GM23248 (cell line): ENCODE data around the gene PLAC8. TPM values are rescaled to one million over a fixed set of nuclear protein-coding genes. Genes with fewer than 3 reads are reported as not detected.

Experiments used
- DNase-seq: peaks from one replicate; pipeline ENCODE4 v3.0.0-alpha.2; 2015
- H2AFZ ChIP-seq: fragments of 200-600 bp; sonication (generic); 2 replicates; pipeline ENCODE4 v1.6.1; 2016; ENCODE audit warnings: antibody characterized with exemption
- H3F3A ChIP-seq: fragments of 200-600 bp; sonication (generic); 2 replicates; pipeline ENCODE4 v1.6.1; 2016; ENCODE audit warnings: mild to moderate bottlenecking, antibody characterized with exemption, mixed run types; ENCODE audit not compliant: insufficient read depth
- H3K27ac ChIP-seq: fragments of 200-600 bp; sonication (generic); 2 replicates; pipeline ENCODE4 v1.5.1; 2016; ENCODE audit warnings: mild to moderate bottlenecking
- H3K27me3 ChIP-seq: fragments of 200-600 bp; sonication (generic); replicated peaks from 2 replicates; pipeline ENCODE4 v1.6.1; 2016; ENCODE audit warnings: mild to moderate bottlenecking; ENCODE audit not compliant: insufficient read depth
- H3K36me3 ChIP-seq: fragments of 200-600 bp; sonication (generic); 2 replicates; pipeline ENCODE4 v1.6.1; 2016; ENCODE audit warnings: low read depth, mild to moderate bottlenecking
- H3K4me1 ChIP-seq: fragments of 200-600 bp; sonication (generic); 2 replicates; pipeline ENCODE4 v1.6.1; 2016; ENCODE audit warnings: mild to moderate bottlenecking; ENCODE audit not compliant: insufficient read depth
- H3K4me2 ChIP-seq: fragments of 200-600 bp; sonication (generic); one replicate; pipeline ENCODE4 v1.6.1; 2016; ENCODE audit warnings: mild to moderate bottlenecking; ENCODE audit not compliant: unreplicated experiment
- H3K4me3 ChIP-seq: fragments of 200-600 bp; sonication (generic); 2 replicates; pipeline ENCODE4 v1.5.1; 2016; ENCODE audit warnings: mild to moderate bottlenecking
- H3K79me2 ChIP-seq: fragments of 200-600 bp; sonication (generic); 2 replicates; pipeline ENCODE4 v1.6.1; 2016; ENCODE audit warnings: mild to moderate bottlenecking; ENCODE audit not compliant: insufficient read depth
- H3K9ac ChIP-seq: fragments of 200-600 bp; sonication (generic); 2 replicates; pipeline ENCODE4 v1.6.1; 2016; ENCODE audit warnings: mild to moderate bottlenecking
- H3K9me2 ChIP-seq: fragments of 200-600 bp; sonication (generic); 2 replicates; pipeline ENCODE4 v1.6.1; 2016; ENCODE audit warnings: mixed run types, mild to moderate bottlenecking, moderate library complexity; ENCODE audit not compliant: insufficient read depth
- H3K9me3 ChIP-seq: fragments of 200-600 bp; sonication (generic); one replicate; pipeline ENCODE4 v1.6.1; 2017; ENCODE audit warnings: low read depth
- H4K20me1 ChIP-seq: fragments of 200-600 bp; sonication (generic); 2 replicates; pipeline ENCODE4 v1.6.0; 2016; ENCODE audit not compliant: insufficient read depth
- EZH2 ChIP-seq: fragments of 200-600 bp; sonication (generic); IDR thresholded peaks from 2 replicates; pipeline ENCODE4 v1.6.1; 2018; ENCODE audit warnings: antibody characterized with exemption, mild to moderate bottlenecking; ENCODE audit not compliant: insufficient read depth, poor library complexity, severe bottlenecking
- EZH2phosphoT487 ChIP-seq: fragments of 200-600 bp; sonication (generic); IDR thresholded peaks from 2 replicates; pipeline ENCODE4 v1.6.1; 2018; ENCODE audit warnings: antibody characterized with exemption, moderate library complexity, mild to moderate bottlenecking, low read depth; ENCODE audit not compliant: insufficient read depth
- WGBS, 2 experiments: methylation state at CpG; one replicate each; pipeline ENCODE4 v1.1.6; 2015 to 2017; ENCODE audit warnings: low lambda C conversion rate in 2 of 2, low coverage in 1 of 2; ENCODE audit errors: missing lambda C conversion rate in 2 of 2; 5-methylcytosine and 5-hydroxymethylcytosine counted together
- in situ Hi-C: fragments of 300-500 bp; cut with MboI; formaldehyde crosslinking; loops from 2 replicates; pipeline ENCODE4 v1.15.0; 2020
- polyA plus RNA-seq: library from polyadenylated mRNA; unstranded; fragments of >200 nt; fragmentation: Nextera tagmentation; extraction: Ambion mirVana; gene quantifications from 2 replicates; pipeline ENCODE4 v1.2.1, GENCODE V29; 2016
- total RNA-seq: library from RNA; depleted of rRNA; stranded (reverse); fragments of >200 nt; shearing (Covaris generic); gene quantifications from 2 replicates; pipeline ENCODE4 v1.2.3, GENCODE V29; 2014

Gene PLAC8
- total and polyA plus RNA-seq, 2 experiments from 2014 or later = 0.40 TPM; not detected in 1

DNA sequence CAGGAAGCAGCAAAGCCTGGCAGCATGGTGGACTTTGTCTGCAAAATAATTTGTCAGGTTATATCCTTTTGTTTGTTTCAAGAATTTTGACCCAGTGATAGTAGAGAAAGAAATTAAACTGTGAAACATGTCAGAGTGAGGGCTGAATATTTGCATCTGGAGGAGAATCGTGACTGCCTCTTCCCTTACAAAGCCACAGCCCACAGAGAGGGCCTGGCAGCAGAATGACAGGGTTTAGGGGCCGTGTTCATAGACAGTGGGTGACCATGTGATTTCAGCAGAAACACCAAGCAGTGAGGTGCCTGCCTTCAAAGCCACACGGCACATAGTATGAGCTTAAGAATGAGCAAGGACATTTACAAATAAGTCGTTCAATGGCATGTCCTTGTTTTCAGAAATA, 24.4 kb upstream of the PLAC8 start:
- Histone ChIP-seq H3F3A (no peaks in the 10 kb centered on the region), H2AFZ (no peak overlapping the region), H3K27me3 (no peaks in the 10 kb centered on the region), H3K4me3 (no peak overlapping the region), H3K9ac (no peak overlapping the region), H3K79me2 (no peaks in the 10 kb centered on the region), H3K36me3 (no peaks in the 10 kb centered on the region), H3K9me3 (no peaks in the 10 kb centered on the region), H3K9me2 (no peaks in the 10 kb centered on the region), H4K20me1 (no peaks in the 10 kb centered on the region), H3K27ac (no peak overlapping the region), H3K4me1 (no peaks in the 10 kb centered on the region), H3K4me2 (no peak overlapping the region)
- no peak for TF ChIP-seq EZH2
- no peak for TF ChIP-seq EZH2phosphoT487
- 15% methylated on average over 4 of the region's 4 CpGs for WGBS, 2 experiments
- no peak for DNase-seq
- in situ Hi-C loops = no loop called here

DNA sequence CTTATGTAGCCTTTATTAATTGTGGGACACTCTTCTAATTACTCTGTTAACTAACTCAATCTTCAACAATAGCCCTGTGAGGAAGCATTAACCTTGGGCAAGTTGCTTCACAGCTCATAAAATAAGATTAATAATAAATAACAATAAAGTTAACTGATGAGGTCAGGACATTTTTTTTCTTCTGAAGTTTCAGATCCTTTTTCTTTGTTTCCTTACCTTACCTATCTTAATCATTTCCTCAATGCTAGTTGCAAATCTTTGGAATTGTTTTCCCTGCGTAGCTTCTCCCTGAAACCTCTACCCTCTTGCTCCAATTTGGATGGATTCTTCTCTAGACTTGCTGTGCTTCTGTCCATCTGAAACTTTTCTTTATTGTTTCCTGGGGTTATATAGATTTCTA, 17.5 kb upstream of the PLAC8 start:
- Histone ChIP-seq H3K36me3 (no peaks in the 10 kb centered on the region), H3K4me2 (no peak overlapping the region), H3K9me3 (no peaks in the 10 kb centered on the region), H2AFZ (no peak overlapping the region), H3K4me1 (peaks cover 9% of the 10 kb centered on the region), H3K9ac (no peak overlapping the region), H3K27me3 (no peaks in the 10 kb centered on the region), H4K20me1 (no peaks in the 10 kb centered on the region), H3K27ac (no peak overlapping the region), H3K4me3 (no peak overlapping the region), H3F3A (peaks cover 3% of the 10 kb centered on the region; the same call in 1 of the 2 replicates), H3K9me2 (no peaks in the 10 kb centered on the region), H3K79me2 (no peaks in the 10 kb centered on the region)
- 66 to 73% methylated on average over 1 of the region's 1 CpG for WGBS, 2 experiments
- DNase-seq = no peak
- in situ Hi-C loops = no loop called here
- TF ChIP-seq EZH2phosphoT487 (no peak), EZH2 (no peak)

DNA sequence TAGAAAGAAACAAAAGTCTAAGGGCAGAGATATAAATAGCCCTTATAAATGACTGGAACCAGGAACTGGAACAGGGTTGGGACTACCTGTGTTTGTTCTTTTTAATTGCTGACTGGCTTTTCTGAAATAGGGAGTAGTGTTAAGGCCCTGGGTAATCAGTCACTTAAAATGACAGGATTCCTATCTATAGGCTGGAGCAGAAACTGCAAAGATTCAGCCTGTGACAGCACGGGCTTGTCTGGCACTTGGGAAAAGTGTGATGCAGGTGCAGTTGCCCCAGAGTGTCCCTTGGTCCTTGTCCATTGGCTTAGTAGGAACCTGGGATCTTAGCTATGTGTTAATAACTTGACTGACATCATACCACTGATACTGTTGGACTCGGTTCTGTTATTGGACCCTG, 14.7 kb upstream of the PLAC8 start:
- Histone ChIP-seq H3K4me1 (peaks cover 9% of the 10 kb centered on the region), H3K27ac (no peak overlapping the region), H3F3A (peaks cover 3% of the 10 kb centered on the region; the same call in 1 of the 2 replicates), H2AFZ (no peak overlapping the region), H3K4me2 (no peak overlapping the region), H3K27me3 (no peaks in the 10 kb centered on the region), H3K9me2 (no peaks in the 10 kb centered on the region), H3K36me3 (no peaks in the 10 kb centered on the region), H3K9ac (no peak overlapping the region), H3K79me2 (no peaks in the 10 kb centered on the region), H4K20me1 (no peaks in the 10 kb centered on the region), H3K9me3 (no peaks in the 10 kb centered on the region), H3K4me3 (no peak overlapping the region)
- TF ChIP-seq EZH2 (no peak), EZH2phosphoT487 (no peak)
- DNase-seq = no peak
- 70 to 74% methylated on average over 2 of the region's 2 CpGs for WGBS, 2 experiments
- in situ Hi-C loops = no loop called here

DNA sequence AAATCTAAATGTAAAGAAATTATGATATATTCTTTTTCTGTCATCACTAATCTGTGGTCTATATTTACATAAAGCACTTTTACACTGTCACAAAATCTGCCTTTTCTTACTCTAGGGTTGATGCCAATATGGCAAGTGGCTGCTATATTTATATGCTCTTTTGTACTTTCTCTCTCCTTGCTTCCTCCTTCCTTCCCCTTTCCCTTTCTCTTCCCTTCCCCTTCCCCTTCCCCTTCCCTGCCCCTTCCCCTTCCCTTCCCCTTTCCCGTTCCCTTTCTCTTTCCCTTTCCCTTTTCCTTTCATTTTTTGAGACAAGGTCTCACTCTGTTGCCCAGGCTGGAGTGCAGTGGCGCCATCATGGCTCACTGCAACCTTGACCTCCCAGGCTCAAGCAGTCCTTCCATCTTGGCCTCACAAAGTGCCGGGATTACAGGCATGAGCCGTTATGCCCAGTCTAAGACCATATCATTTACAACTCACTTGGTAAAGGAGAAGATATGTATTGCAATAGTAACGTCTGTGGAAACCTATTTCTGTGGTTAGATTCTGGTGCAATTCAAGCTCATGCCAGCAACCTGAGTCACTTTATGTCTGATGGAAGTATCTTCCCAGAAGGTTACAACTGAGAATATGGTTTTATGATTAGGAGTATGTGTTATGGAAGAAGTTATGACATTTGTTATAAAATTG, 13.9 kb upstream of the PLAC8 start:
- DNase-seq = peak; percentile 90
- peaks cover 9% of the 10 kb centered on the region for H3K4me1 ChIP-seq
- H3K9me2 ChIP-seq = no peaks in the 10 kb centered on the region
- TF ChIP-seq EZH2phosphoT487 (no peak), EZH2 (no peak)
- peak overlapping the region; percentile 41; the same call in 1 of the 2 replicates for H2AFZ ChIP-seq
- H3K4me2 ChIP-seq = no peak overlapping the region
- in situ Hi-C loops = no loop called here
- no peaks in the 10 kb centered on the region for H3K79me2 ChIP-seq
- 40 to 52% methylated on average over 5 of the region's 5 CpGs for WGBS, 2 experiments
- peak overlapping the region; percentile 38; the same call in 1 of the 2 replicates for H3K4me3 ChIP-seq
- no peak overlapping the region for H3K9ac ChIP-seq
- H3K27ac ChIP-seq = peak overlapping the region; percentile 41; the same call in 1 of the 2 replicates
- no peaks in the 10 kb centered on the region for H4K20me1 ChIP-seq
- H3F3A ChIP-seq = peaks cover 3% of the 10 kb centered on the region; the same call in 1 of the 2 replicates
- H3K36me3 ChIP-seq = no peaks in the 10 kb centered on the region
- H3K9me3 ChIP-seq = no peaks in the 10 kb centered on the region
- H3K27me3 ChIP-seq = no peaks in the 10 kb centered on the region
